NB4 (cell line): Measurements from ENCODE around the gene PCSK4.
"Not testable (repeated sequence)": the region's sequence is repeated elsewhere in the genome, so short reads cannot be mapped to it uniquely, and the experiment has no call there.

ENCODE experiments used
- DNase-seq: peaks from one replicate; pipeline ENCODE4 v3.0.0; 2010; ENCODE audit warnings: low read depth
- H3K4me3 ChIP-seq: one replicate; pipeline ENCODE4 v1.5.1; 2011; ENCODE audit warnings: mild to moderate bottlenecking, low read depth, low read length, moderate library complexity
- CTCF ChIP-seq: IDR thresholded peaks from one replicate; pipeline ENCODE4 v1.5.1; 2012; ENCODE audit warnings: low read depth, low read length
- MAX ChIP-seq: IDR thresholded peaks from 2 replicates; pipeline ENCODE4 v1.6.1; 2011; ENCODE audit warnings: low read depth, low read length
- MYC ChIP-seq: IDR thresholded peaks from 2 replicates; pipeline ENCODE4 v1.6.1; 2011; ENCODE audit warnings: low read depth, low read length
- POLR2A ChIP-seq: IDR thresholded peaks from 2 replicates; pipeline ENCODE4 v1.6.1; 2011; ENCODE audit warnings: mild to moderate bottlenecking; ENCODE audit not compliant: insufficient read length; ENCODE audit errors: extremely low read depth

PCSK4 gene

GRCh38 chr19:1522061-1522460 is 31.9 kb upstream of the PCSK4 start:
- no peak for DNase-seq
- TF ChIP-seq CTCF = no peak
- no peak for TF ChIP-seq MYC
- H3K4me3 ChIP-seq = no peak overlapping the region

GRCh38 chr19:1521636-1522035 is 31.5 kb upstream of the PCSK4 start:
- TF ChIP-seq MAX = no peak
- TF ChIP-seq MYC = no peak
- TF ChIP-seq CTCF = no peak
- no peak for TF ChIP-seq POLR2A
- H3K4me3 ChIP-seq = no peak overlapping the region
- no peak for DNase-seq

GRCh38 chr19:1520203-1520780 is 30.1 kb upstream of the PCSK4 start:
- no peak for TF ChIP-seq MAX
- DNase-seq = peak; percentile 31
- H3K4me3 ChIP-seq = no peak overlapping the region

- not testable (repeated sequence) for DNase-seq, H3K4me3 ChIP-seq
Observed at GRCh38 chr19:1519802-1520201, 29.7 kb upstream of the PCSK4 start.

GRCh38 chr19:1518471-1518870 is 28.3 kb upstream of the PCSK4 start:
- no peak for TF ChIP-seq POLR2A
- no peak for TF ChIP-seq MYC
- TF ChIP-seq CTCF = no peak
- TF ChIP-seq MAX = no peak
- no peak overlapping the region for H3K4me3 ChIP-seq
- DNase-seq = no peak

GRCh38 chr19:1516395-1516753 is 26.2 kb upstream of the PCSK4 start:
- no peak for DNase-seq
- TF ChIP-seq POLR2A = no peak
- no peak for TF ChIP-seq MYC
- no peak for TF ChIP-seq CTCF
- no peak for TF ChIP-seq MAX

GRCh38 chr19:1514986-1515721 is 25.0 kb upstream of the PCSK4 start:
- DNase-seq = no peak
- no peak overlapping the region for H3K4me3 ChIP-seq
- TF ChIP-seq MYC (no peak), CTCF (no peak), MAX (no peak), POLR2A (no peak)

More at GRCh38 chr19:1516395-1516753, 26.2 kb upstream of the PCSK4 start:
- H3K4me3 ChIP-seq = no peak overlapping the region
